Liver (tissue), 9 donors: ENCODE data around the gene TMEM94. TPM values are rescaled to one million over a fixed set of nuclear protein-coding genes. Genes with fewer than 3 reads are reported as not detected.

Source experiments
- DNase-seq: peaks from one replicate; pipeline ENCODE4 v3.0.0-alpha.2; 2017; ENCODE audit warnings: low spot score
- H3K27ac ChIP-seq, 2 donors: one replicate each; pipeline ENCODE4 v1.7.0; 2013; ENCODE audit warnings: inconsistent platforms in 2 of 2, low read length in 2 of 2, control low read depth in 1 of 2, low read depth in 1 of 2, mild to moderate bottlenecking in 1 of 2
- H3K27me3 ChIP-seq, 4 donors: one replicate each; pipeline versions ENCODE4 v1.6.1 to v1.7.0; 2013; ENCODE audit warnings: low read length in 3 of 4, inconsistent platforms in 1 of 4, mild to moderate bottlenecking in 1 of 4, moderate library complexity in 1 of 4; ENCODE audit not compliant: control insufficient read depth in 4 of 4, insufficient read depth in 4 of 4
- H3K36me3 ChIP-seq, 4 donors: one replicate each; pipeline versions ENCODE4 v1.6.1 to v1.7.0; 2013; ENCODE audit warnings: low read length in 3 of 4, mild to moderate bottlenecking in 3 of 4, low read depth in 1 of 4, moderate library complexity in 1 of 4; ENCODE audit not compliant: control insufficient read depth in 4 of 4, insufficient read depth in 3 of 4
- H3K4me1 ChIP-seq, 4 donors: one replicate each; pipeline versions ENCODE4 v1.6.1 to v1.7.0; 2013; ENCODE audit warnings: low read length in 3 of 4, mild to moderate bottlenecking in 3 of 4, moderate library complexity in 1 of 4; ENCODE audit not compliant: control insufficient read depth in 4 of 4, insufficient read depth in 4 of 4
- H3K4me3 ChIP-seq, 3 donors: one replicate each; pipeline versions ENCODE4 v1.6.1 to v1.7.0; 2013; ENCODE audit warnings: low read length in 3 of 3, control low read depth in 1 of 3, low read depth in 1 of 3, mild to moderate bottlenecking in 1 of 3
- H3K9ac ChIP-seq, 2 donors: one replicate each; pipeline ENCODE4 v1.7.0; 2013; ENCODE audit warnings: low read length in 2 of 2, mild to moderate bottlenecking in 2 of 2, moderate library complexity in 2 of 2, control low read depth in 1 of 2, low read depth in 1 of 2
- H3K9me3 ChIP-seq, 4 donors: one replicate each; pipeline versions ENCODE4 v1.6.1 to v1.7.0; 2013; ENCODE audit warnings: low read length in 3 of 4; ENCODE audit not compliant: control insufficient read depth in 4 of 4
- EGR1 ChIP-seq, 2 donors: IDR thresholded peaks; 2 replicates each; pipeline ENCODE4 v1.6.1; 2016 to 2018; ENCODE audit warnings: antibody characterized with exemption in 2 of 2, low read depth in 2 of 2
- FOXA1 ChIP-seq: IDR thresholded peaks from 2 replicates; pipeline ENCODE4 v1.6.1; 2016; ENCODE audit warnings: antibody characterized with exemption
- FOXA2 ChIP-seq: IDR thresholded peaks from 2 replicates; pipeline ENCODE4 v1.6.1; 2016; ENCODE audit warnings: antibody characterized with exemption
- GABPA ChIP-seq, 2 donors: IDR thresholded peaks in 1 of 2; conservative IDR thresholded peaks in 1 of 2; 2 replicates each; pipeline ENCODE4 v1.6.1; 2016; ENCODE audit warnings: antibody characterized with exemption in 2 of 2, mild to moderate bottlenecking in 1 of 2, moderate library complexity in 1 of 2
- HNF4A ChIP-seq, 2 donors: conservative IDR thresholded peaks; 2 replicates each; pipeline ENCODE4 v1.6.1; 2016; ENCODE audit warnings: antibody characterized with exemption in 2 of 2, mild to moderate bottlenecking in 2 of 2
- HNF4G ChIP-seq: IDR thresholded peaks from 2 replicates; pipeline ENCODE4 v1.6.1; 2016; ENCODE audit warnings: antibody characterized with exemption
- NR2F2 ChIP-seq: IDR thresholded peaks from 2 replicates; pipeline ENCODE4 v1.6.1; 2016; ENCODE audit warnings: antibody characterized with exemption
- RAD21 ChIP-seq, 2 donors: IDR thresholded peaks; 2 replicates each; pipeline ENCODE4 v1.6.1; 2016; ENCODE audit warnings: antibody characterized with exemption in 2 of 2, mild to moderate bottlenecking in 2 of 2
- RXRA ChIP-seq, 2 donors: IDR thresholded peaks; 2 replicates each; pipeline ENCODE4 v1.6.1; 2017 to 2018; ENCODE audit warnings: antibody characterized with exemption in 2 of 2, mild to moderate bottlenecking in 1 of 2
- SP1 ChIP-seq: IDR thresholded peaks from 2 replicates; pipeline ENCODE4 v1.6.1; 2018; ENCODE audit warnings: antibody characterized with exemption, mild to moderate bottlenecking
- TAF1 ChIP-seq: conservative IDR thresholded peaks from 2 replicates; pipeline ENCODE4 v1.6.1; 2016; ENCODE audit warnings: antibody characterized with exemption, mild to moderate bottlenecking
- YY1 ChIP-seq: IDR thresholded peaks from 2 replicates; pipeline ENCODE4 v1.6.1; 2016; ENCODE audit warnings: antibody characterized with exemption, mild to moderate bottlenecking
- WGBS: extraction: QIAGEN DNeasy Blood & Tissue Kit; methylation state at CpG from one replicate; pipeline ENCODE4 v1.1.7; 2013; 5-methylcytosine and 5-hydroxymethylcytosine counted together
- polyA plus RNA-seq, 2 donors: library from polyadenylated mRNA; stranded (reverse) in 1 of 2; unstranded in 1 of 2; fragments of 200-250 nt in 1 of 2; fragments of >200 nt in 1 of 2; fragmentation: Nextera tagmentation in 1 of 2; extraction: Ambion mirVana in 1 of 2; gene quantifications; one replicate each; pipeline versions ENCODE4 v1.2.1 to v1.2.3, GENCODE V29; 2013 to 2015
- total RNA-seq, 2 donors: library from RNA; depleted of rRNA; stranded (reverse); fragments of >200 nt; gene quantifications; one replicate each; pipeline ENCODE4 v1.2.3, GENCODE V29; 2014
- TF ChIP-seq, protein P1 (sequence below): IDR thresholded peaks from 2 replicates; pipeline ENCODE4 v1.6.1; 2016; ENCODE audit warnings: antibody characterized with exemption
- TF ChIP-seq, protein P2 (sequence below): IDR thresholded peaks from 2 replicates; pipeline ENCODE4 v1.6.1; 2016; ENCODE audit warnings: antibody characterized with exemption, mild to moderate bottlenecking
- TF ChIP-seq, protein P3 (sequence below): IDR thresholded peaks from 2 replicates; pipeline ENCODE4 v1.6.1; 2016; ENCODE audit warnings: antibody characterized with exemption
- TF ChIP-seq, protein P4 (sequence below): fragments of 150-350 bp; IDR thresholded peaks from 2 replicates; pipeline ENCODE4 v1.5.1; 2017; ENCODE audit warnings: improper control_type of control experiment, low read depth, low read length; ENCODE audit not compliant: missing input control
- donor health status: healthy.
- donor health status: healthy.
- donor health status: healthy.
- donor health status: healthy.
- donor health status: healthy.

TMEM94 gene
- total and polyA plus RNA-seq, 4 donors = 15.6 to 31.0 (median 20.1) TPM

DNA sequence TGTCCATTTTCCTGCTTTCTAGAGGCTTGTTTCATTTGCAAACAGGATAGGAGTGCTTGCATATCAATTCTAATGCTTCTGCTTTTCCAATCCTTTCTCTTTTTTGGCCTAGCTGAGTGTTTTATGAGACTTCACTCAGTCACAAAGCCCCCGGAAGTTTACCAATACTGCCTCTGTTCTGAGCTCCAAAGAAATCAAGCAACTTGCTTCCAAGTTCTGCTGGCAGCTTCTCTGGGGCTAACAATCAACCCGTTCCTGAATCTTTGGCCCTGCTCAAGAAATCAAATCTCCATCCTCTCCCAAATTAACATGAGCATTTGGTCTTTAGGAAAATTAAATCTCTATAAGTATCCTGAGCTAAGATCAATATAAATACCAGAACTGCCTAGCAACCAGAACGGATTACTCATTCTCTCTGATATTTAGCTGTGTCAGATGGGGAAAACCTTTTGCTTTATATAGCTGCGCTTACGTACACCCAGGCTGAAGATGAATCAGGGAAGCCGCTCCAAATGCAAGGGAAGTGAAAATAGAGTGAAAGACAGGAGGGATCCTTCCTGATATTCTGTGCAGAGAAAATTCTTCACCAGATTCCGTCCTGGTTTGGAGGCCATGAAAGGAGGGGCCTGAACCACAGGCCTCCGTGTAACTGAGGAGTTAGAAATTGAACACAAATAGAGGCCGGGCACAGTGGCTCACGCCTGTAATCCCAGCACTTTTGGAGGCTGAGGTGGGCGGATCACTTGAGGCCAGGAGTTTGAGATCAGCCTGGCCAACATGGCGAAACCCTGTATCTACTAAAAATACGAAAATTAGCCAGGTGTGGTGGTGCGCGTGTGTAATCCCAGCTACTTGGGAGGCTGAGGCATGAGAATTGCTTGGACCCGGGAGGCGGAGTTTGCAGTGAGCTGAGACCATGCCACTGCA, 27.6 kb upstream of the TMEM94 start (continued):
- TF ChIP-seq, protein P1, sequence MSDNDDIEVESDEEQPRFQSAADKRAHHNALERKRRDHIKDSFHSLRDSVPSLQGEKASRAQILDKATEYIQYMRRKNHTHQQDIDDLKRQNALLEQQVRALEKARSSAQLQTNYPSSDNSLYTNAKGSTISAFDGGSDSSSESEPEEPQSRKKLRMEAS = no peak

DNA sequence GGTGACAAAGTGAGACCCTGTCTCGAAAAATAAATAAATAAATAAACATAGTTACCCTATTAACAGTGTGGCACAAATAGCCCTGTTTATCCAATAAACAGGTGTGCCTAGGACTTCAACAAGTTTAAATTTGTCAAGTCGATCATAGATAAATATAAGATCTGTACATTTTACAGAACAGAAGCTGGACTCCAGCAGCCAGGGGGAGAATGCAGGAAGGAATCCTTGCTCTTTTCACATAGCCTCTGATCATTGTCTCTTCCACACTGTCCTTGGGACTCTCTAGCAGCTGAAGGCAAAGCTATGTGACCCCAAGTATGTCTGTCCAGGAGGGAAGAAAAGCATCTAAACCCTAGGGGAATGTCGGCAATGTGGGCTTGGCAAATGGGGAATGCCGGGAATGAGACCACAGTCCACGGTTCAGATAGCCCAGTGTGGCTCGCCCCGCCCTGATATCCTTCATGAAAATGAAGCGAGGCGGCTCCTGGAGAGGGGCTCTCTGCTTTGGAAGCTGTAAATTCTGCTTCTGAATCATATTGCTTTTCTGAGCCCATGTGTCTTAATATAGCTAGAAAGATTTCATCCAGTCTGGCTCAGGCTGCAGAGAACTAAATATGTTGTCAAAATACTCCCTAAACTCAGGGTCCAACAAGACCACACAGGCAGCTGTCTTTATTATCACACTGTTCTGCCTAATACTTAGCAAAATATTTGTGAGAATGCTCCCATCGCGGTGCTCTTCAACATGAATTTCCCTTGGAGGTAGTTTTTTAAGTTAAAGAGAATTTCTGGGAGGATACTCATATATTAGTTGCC, 26.1 kb upstream of the TMEM94 start:
- 56% methylated on average over 11 of the region's 11 CpGs for WGBS
- Histone ChIP-seq H3K9me3 (no peaks in the 10 kb centered on the region), H3K4me3 (no peak overlapping the region), H3K4me1 (peaks cover 0 to 1% (median 0%) of the 10 kb centered on the region in 4 donors), H3K27me3 (no peaks in the 10 kb centered on the region), H3K9ac (no peak overlapping the region), H3K27ac (no peak overlapping the region), H3K36me3 (no peaks in the 10 kb centered on the region)
- DNase-seq = no peak
- no peak for TF ChIP-seq GABPA (IDR thresholded peaks at IDR 0.05 in 1 of 2, conservative IDR thresholded peaks at IDR 0.05 in 1 of 2)
- TF ChIP-seq EGR1 (IDR thresholded peaks at IDR 0.05; ENCODE audit: low read depth in 2 of 2) = no peak
- no peak for TF ChIP-seq RXRA (IDR thresholded peaks at IDR 0.05)
- TF ChIP-seq SP1 = no peak
- TF ChIP-seq HNF4G = no peak
- TF ChIP-seq, protein P2, sequence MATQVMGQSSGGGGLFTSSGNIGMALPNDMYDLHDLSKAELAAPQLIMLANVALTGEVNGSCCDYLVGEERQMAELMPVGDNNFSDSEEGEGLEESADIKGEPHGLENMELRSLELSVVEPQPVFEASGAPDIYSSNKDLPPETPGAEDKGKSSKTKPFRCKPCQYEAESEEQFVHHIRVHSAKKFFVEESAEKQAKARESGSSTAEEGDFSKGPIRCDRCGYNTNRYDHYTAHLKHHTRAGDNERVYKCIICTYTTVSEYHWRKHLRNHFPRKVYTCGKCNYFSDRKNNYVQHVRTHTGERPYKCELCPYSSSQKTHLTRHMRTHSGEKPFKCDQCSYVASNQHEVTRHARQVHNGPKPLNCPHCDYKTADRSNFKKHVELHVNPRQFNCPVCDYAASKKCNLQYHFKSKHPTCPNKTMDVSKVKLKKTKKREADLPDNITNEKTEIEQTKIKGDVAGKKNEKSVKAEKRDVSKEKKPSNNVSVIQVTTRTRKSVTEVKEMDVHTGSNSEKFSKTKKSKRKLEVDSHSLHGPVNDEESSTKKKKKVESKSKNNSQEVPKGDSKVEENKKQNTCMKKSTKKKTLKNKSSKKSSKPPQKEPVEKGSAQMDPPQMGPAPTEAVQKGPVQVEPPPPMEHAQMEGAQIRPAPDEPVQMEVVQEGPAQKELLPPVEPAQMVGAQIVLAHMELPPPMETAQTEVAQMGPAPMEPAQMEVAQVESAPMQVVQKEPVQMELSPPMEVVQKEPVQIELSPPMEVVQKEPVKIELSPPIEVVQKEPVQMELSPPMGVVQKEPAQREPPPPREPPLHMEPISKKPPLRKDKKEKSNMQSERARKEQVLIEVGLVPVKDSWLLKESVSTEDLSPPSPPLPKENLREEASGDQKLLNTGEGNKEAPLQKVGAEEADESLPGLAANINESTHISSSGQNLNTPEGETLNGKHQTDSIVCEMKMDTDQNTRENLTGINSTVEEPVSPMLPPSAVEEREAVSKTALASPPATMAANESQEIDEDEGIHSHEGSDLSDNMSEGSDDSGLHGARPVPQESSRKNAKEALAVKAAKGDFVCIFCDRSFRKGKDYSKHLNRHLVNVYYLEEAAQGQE = no peak
- TF ChIP-seq YY1 = no peak
- TF ChIP-seq TAF1 = no peak
- no peak for TF ChIP-seq FOXA2
- TF ChIP-seq, protein P3, sequence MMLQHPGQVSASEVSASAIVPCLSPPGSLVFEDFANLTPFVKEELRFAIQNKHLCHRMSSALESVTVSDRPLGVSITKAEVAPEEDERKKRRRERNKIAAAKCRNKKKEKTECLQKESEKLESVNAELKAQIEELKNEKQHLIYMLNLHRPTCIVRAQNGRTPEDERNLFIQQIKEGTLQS = no peak
- TF ChIP-seq FOXA1 = no peak
- TF ChIP-seq, protein P1 = no peak
- no peak for TF ChIP-seq RAD21 (IDR thresholded peaks at IDR 0.05)
- TF ChIP-seq HNF4A (conservative IDR thresholded peaks at IDR 0.05) = no peak
- no peak for TF ChIP-seq NR2F2
- TF ChIP-seq, protein P4, sequence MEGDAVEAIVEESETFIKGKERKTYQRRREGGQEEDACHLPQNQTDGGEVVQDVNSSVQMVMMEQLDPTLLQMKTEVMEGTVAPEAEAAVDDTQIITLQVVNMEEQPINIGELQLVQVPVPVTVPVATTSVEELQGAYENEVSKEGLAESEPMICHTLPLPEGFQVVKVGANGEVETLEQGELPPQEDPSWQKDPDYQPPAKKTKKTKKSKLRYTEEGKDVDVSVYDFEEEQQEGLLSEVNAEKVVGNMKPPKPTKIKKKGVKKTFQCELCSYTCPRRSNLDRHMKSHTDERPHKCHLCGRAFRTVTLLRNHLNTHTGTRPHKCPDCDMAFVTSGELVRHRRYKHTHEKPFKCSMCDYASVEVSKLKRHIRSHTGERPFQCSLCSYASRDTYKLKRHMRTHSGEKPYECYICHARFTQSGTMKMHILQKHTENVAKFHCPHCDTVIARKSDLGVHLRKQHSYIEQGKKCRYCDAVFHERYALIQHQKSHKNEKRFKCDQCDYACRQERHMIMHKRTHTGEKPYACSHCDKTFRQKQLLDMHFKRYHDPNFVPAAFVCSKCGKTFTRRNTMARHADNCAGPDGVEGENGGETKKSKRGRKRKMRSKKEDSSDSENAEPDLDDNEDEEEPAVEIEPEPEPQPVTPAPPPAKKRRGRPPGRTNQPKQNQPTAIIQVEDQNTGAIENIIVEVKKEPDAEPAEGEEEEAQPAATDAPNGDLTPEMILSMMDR = no peak
